Natural killer cell treated with Interleukin-12 subunit alpha and Interleukin-12 subunit beta and Interleukin-15 and Interleukin-18, amount 100 ng/mL, for 72 hours (primary cell): ENCODE data around the gene ANKRD26. TPM values are rescaled to one million over a fixed set of nuclear protein-coding genes. Genes with fewer than 3 reads are reported as not detected.

Experiments used
- ATAC-seq, 2 donors: fragments of 150-1000 bp; cut with Tn5 transposase in 1 of 2; sonication (Bioruptor Pico), chemical (Tn5 transposase) in 1 of 2; 2 replicates each; pipeline ENCODE4 v1.10.0; 2021
- DNase-seq: peaks from one replicate; pipeline ENCODE4 v3.0.0; 2022; ENCODE audit warnings: low spot score
- H3K27ac Mint-ChIP-seq, 2 donors: 1 replicate in 1 of 2; 2 replicates in 1 of 2; pipeline ENCODE4 v1.8.0; 2022; ENCODE audit warnings: mixed read lengths in 2 of 2, mild to moderate bottlenecking in 1 of 2, moderate library complexity in 1 of 2
- H3K27me3 Mint-ChIP-seq, 2 donors: 1 replicate in 1 of 2; 2 replicates in 1 of 2; pipeline ENCODE4 v1.8.0; 2022; ENCODE audit warnings: mixed read lengths in 2 of 2
- H3K36me3 Mint-ChIP-seq: one replicate; pipeline ENCODE4 v1.8.0; 2022; ENCODE audit warnings: mixed read lengths
- H3K4me1 Mint-ChIP-seq, 2 donors: 1 replicate in 1 of 2; 2 replicates in 1 of 2; pipeline ENCODE4 v1.8.0; 2022; ENCODE audit warnings: low read depth in 2 of 2, mixed read lengths in 2 of 2, mild to moderate bottlenecking in 1 of 2
- H3K4me3 Mint-ChIP-seq: one replicate; pipeline ENCODE4 v1.8.0; 2022; ENCODE audit warnings: mixed read lengths
- H3K9me3 Mint-ChIP-seq: 2 replicates; pipeline ENCODE4 v1.8.0; 2022; ENCODE audit warnings: mixed read lengths
- total RNA-seq, 2 donors: library from RNA; stranded (reverse); gene quantifications; one replicate each; pipeline ENCODE4 v1.2.3, GENCODE V29; 2022

The ANKRD26 gene
- 10 to 100 TPM in 1 of 2 donors, 1 to 10 TPM in 1; 6.0 to 14.2 TPM for total RNA-seq

- H3K27me3 Mint-ChIP-seq: peaks cover 0 to 2% of the 10 kb centered on the region in 2 donors
- H3K4me1 Mint-ChIP-seq: peaks cover 38 to 39% of the 10 kb centered on the region in 2 donors
- H3K27ac Mint-ChIP-seq: peak within 1 kb of the TSS; percentile 97 to 100
- ATAC-seq: peak; percentile 81 to 88
- H3K4me3 Mint-ChIP-seq: peak within 1 kb of the TSS; percentile 93
- peak; percentile 98 for DNase-seq
- H3K9me3 Mint-ChIP-seq: no peaks in the 10 kb centered on the region
- peaks cover 4% of the 10 kb centered on the region for H3K36me3 Mint-ChIP-seq
Observed at GRCh38 chr10:27099916-27100812, at the start of gene ANKRD26. ANKRD26 (minus strand) TSS chr10:27100494; CDS start chr10:27100326, 168 bp downstream.

GRCh38 chr10:27147701-27148100 lies 47.4 kb upstream of the ANKRD26 start:
- H3K9me3 Mint-ChIP-seq: no peaks in the 10 kb centered on the region
- ATAC-seq (no peak), DNase-seq (no peak)
- peaks cover 18 to 26% of the 10 kb centered on the region in 2 donors for H3K4me1 Mint-ChIP-seq
- H3K27me3 Mint-ChIP-seq: no peaks in the 10 kb centered on the region
- H3K4me3 Mint-ChIP-seq: no peak overlapping the region
- H3K27ac Mint-ChIP-seq: no peak overlapping the region
- peaks cover 6% of the 10 kb centered on the region for H3K36me3 Mint-ChIP-seq

GRCh38 chr10:27145937-27146336 lies 45.6 kb upstream of the ANKRD26 start:
- H3K36me3 Mint-ChIP-seq: peaks cover 5% of the 10 kb centered on the region
- no peak for DNase-seq
- H3K4me1 Mint-ChIP-seq: peaks cover 10 to 17% of the 10 kb centered on the region in 2 donors
- no peaks in the 10 kb centered on the region for H3K9me3 Mint-ChIP-seq
- H3K4me3 Mint-ChIP-seq: no peak overlapping the region
- H3K27me3 Mint-ChIP-seq: no peaks in the 10 kb centered on the region
- no peak overlapping the region for H3K27ac Mint-ChIP-seq
- no peak for ATAC-seq

- ATAC-seq (no peak), DNase-seq (no peak)
- Mint-ChIP-seq H3K27me3 (no peaks in the 10 kb centered on the region), H3K36me3 (peaks cover 10% of the 10 kb centered on the region), H3K9me3 (no peaks in the 10 kb centered on the region), H3K27ac (no peak overlapping the region), H3K4me3 (no peak overlapping the region), H3K4me1 (peaks cover 8 to 14% of the 10 kb centered on the region in 2 donors)
Observed at GRCh38 chr10:27143686-27144085, 43.4 kb upstream of the ANKRD26 start.

GRCh38 chr10:27138277-27138676 lies 38.0 kb upstream of the ANKRD26 start:
- H3K4me1 Mint-ChIP-seq: peaks cover 3 to 11% of the 10 kb centered on the region in 2 donors
- no peak overlapping the region for H3K4me3 Mint-ChIP-seq
- H3K27me3 Mint-ChIP-seq: no peaks in the 10 kb centered on the region
- no peak for ATAC-seq
- no peak overlapping the region for H3K27ac Mint-ChIP-seq
- no peaks in the 10 kb centered on the region for H3K9me3 Mint-ChIP-seq
- peaks cover 19% of the 10 kb centered on the region for H3K36me3 Mint-ChIP-seq
- DNase-seq: no peak

GRCh38 chr10:27134371-27134770 lies 34.1 kb upstream of the ANKRD26 start:
- Mint-ChIP-seq H3K27ac (no peak overlapping the region), H3K9me3 (no peaks in the 10 kb centered on the region), H3K36me3 (peaks cover 23% of the 10 kb centered on the region), H3K4me1 (peaks cover 7 to 11% of the 10 kb centered on the region in 2 donors), H3K4me3 (no peak overlapping the region), H3K27me3 (no peaks in the 10 kb centered on the region)
- DNase-seq: no peak
- ATAC-seq: no peak

- H3K27me3 Mint-ChIP-seq: no peaks in the 10 kb centered on the region
- DNase-seq: no peak
- no peak for ATAC-seq
- peaks cover 21% of the 10 kb centered on the region for H3K36me3 Mint-ChIP-seq
- H3K4me3 Mint-ChIP-seq: no peak overlapping the region
- peaks cover 12 to 19% of the 10 kb centered on the region in 2 donors for H3K4me1 Mint-ChIP-seq
- H3K9me3 Mint-ChIP-seq: no peaks in the 10 kb centered on the region
- no peak overlapping the region for H3K27ac Mint-ChIP-seq
Observed at GRCh38 chr10:27108165-27108564, 7.9 kb upstream of the ANKRD26 start.

- Mint-ChIP-seq H3K36me3 (peaks cover 18% of the 10 kb centered on the region), H3K27ac (peak overlapping the region; percentile 43 to 78), H3K9me3 (no peaks in the 10 kb centered on the region), H3K4me3 (no peak overlapping the region), H3K4me1 (peaks cover 33 to 44% of the 10 kb centered on the region in 2 donors), H3K27me3 (peaks cover 0 to 2% of the 10 kb centered on the region in 2 donors)
- no peak for DNase-seq
- peak; percentile 60 to 72 for ATAC-seq
Observed at GRCh38 chr10:27104919-27105318, 4.6 kb upstream of the ANKRD26 start.

- Mint-ChIP-seq H3K4me1 (peaks cover 44 to 45% of the 10 kb centered on the region in 2 donors), H3K36me3 (peaks cover 4% of the 10 kb centered on the region), H3K4me3 (peak overlapping the region; percentile 93), H3K27me3 (peaks cover 0 to 2% of the 10 kb centered on the region in 2 donors), H3K9me3 (no peaks in the 10 kb centered on the region), H3K27ac (peak overlapping the region; percentile 97 to 100)
- ATAC-seq (no peak), DNase-seq (no peak)
Observed at GRCh38 chr10:27100813-27101347, 586 bp upstream of the ANKRD26 start.

GRCh38 chr10:27099448-27099847 lies 846 bp downstream of the ANKRD26 start:
- no peak for DNase-seq
- Mint-ChIP-seq H3K27ac (peak overlapping the region; percentile 97 to 100), H3K4me3 (peak overlapping the region; percentile 93), H3K4me1 (peaks cover 33 to 34% of the 10 kb centered on the region in 2 donors), H3K9me3 (no peaks in the 10 kb centered on the region), H3K27me3 (peaks cover 0 to 2% of the 10 kb centered on the region in 2 donors), H3K36me3 (peaks cover 4% of the 10 kb centered on the region)
- ATAC-seq: no peak

- Mint-ChIP-seq H3K4me3 (no peak overlapping the region), H3K36me3 (peaks cover 8% of the 10 kb centered on the region), H3K27ac (no peak overlapping the region), H3K9me3 (no peaks in the 10 kb centered on the region), H3K4me1 (no peaks in the 10 kb centered on the region), H3K27me3 (no peaks in the 10 kb centered on the region)
- ATAC-seq (no peak), DNase-seq (no peak)
Observed at GRCh38 chr10:27088119-27089044, 11.9 kb downstream of the ANKRD26 start.

GRCh38 chr10:27072436-27073114 lies 27.7 kb downstream of the ANKRD26 start:
- peaks cover 0 to 11% of the 10 kb centered on the region in 2 donors for H3K4me1 Mint-ChIP-seq
- H3K27me3 Mint-ChIP-seq: no peaks in the 10 kb centered on the region
- no peak overlapping the region for H3K27ac Mint-ChIP-seq
- H3K36me3 Mint-ChIP-seq: peaks cover 38% of the 10 kb centered on the region
- H3K9me3 Mint-ChIP-seq: no peaks in the 10 kb centered on the region
- no peak for DNase-seq
- ATAC-seq: no peak
- H3K4me3 Mint-ChIP-seq: no peak overlapping the region
